K562 (cell line): Measurements from ENCODE around the gene SIK3. TPM values are rescaled to one million over a fixed set of nuclear protein-coding genes. Genes with fewer than 3 reads are reported as not detected.

Experiments
- ATAC-seq: fragments of 200-7000 bp; cut with Tn5 transposase; 3 replicates; pipeline ENCODE4 v1.9.1; 2020; ENCODE audit warnings: moderate library complexity
- BruUV-seq: library from RNA; stranded (reverse); fragments of 400-500 nt; replicated peaks from 2 replicates; lab custom pipeline; 2021; lab: Mats Ljungman, UMichigan
- CTCF ChIA-PET: fragments of 300-600 bp; formaldehyde crosslinking; extraction: SDS; loops from one replicate; lab custom pipeline; 2021; ENCODE audit warnings: low intra/inter-chr PET ratio; lab: Yijun Ruan, JAX
- POLR2A ChIA-PET: fragments of 300-600, 350-650 bp; sonication (Branson Sonifier 250); formaldehyde crosslinking; extraction: SDS; loops from one replicate; lab custom pipeline; 2021; ENCODE audit warnings: antibody characterized with exemption, inconsistent platforms; lab: Yijun Ruan, JAX
- DNase-seq, 4 experiments: peaks; one replicate each; pipeline versions ENCODE4 v3.0.0 to v3.0.0-alpha.2; 2011 to 2018; ENCODE audit warnings: low spot score in 3 of 4, mixed read lengths in 3 of 4; ENCODE audit errors: extremely low read depth in 1 of 4
- FAIRE-seq: peaks from 2 replicates; lab custom pipeline; 2011; peaks lifted over from hg19 to GRCh38; lab: Jason Lieb, UNC
- H2AFZ ChIP-seq: 2 replicates; pipeline ENCODE4 v1.6.0; 2011; ENCODE audit warnings: low read depth, low read length, control low read depth, inconsistent platforms
- H3K27ac ChIP-seq: fragments of 200-600 bp; 3 replicates; pipeline ENCODE4 v1.8.0; 2011; ENCODE audit warnings: low read depth, mild to moderate bottlenecking, control low read depth, inconsistent platforms, low read length, moderate library complexity, mixed read lengths; ENCODE audit errors: extremely low read depth
- H3K27me3 ChIP-seq, 2 experiments: fragments of 300-600 bp in 1 of 2; 2 replicates in 1 of 2; 3 replicates in 1 of 2; pipeline versions ENCODE4 v1.6.0 to v1.8.0; 2011; ENCODE audit warnings: inconsistent platforms in 2 of 2, low read length in 2 of 2, mild to moderate bottlenecking in 1 of 2, mixed read lengths in 1 of 2, moderate library complexity in 1 of 2; ENCODE audit not compliant: control insufficient read depth in 2 of 2, insufficient read depth in 2 of 2
- H3K36me3 ChIP-seq: fragments of 300-600 bp; 3 replicates; pipeline ENCODE4 v1.8.0; 2011; ENCODE audit warnings: mild to moderate bottlenecking, low read length, inconsistent platforms; ENCODE audit not compliant: control insufficient read depth, insufficient read depth
- H3K4me1 ChIP-seq, 2 experiments: fragments of 200-600 bp in 1 of 2; replicated peaks in 1 of 2; 2 replicates in 1 of 2; 3 replicates in 1 of 2; pipeline versions ENCODE4 v1.5.1 to v1.8.0; 2011; ENCODE audit warnings: inconsistent platforms in 2 of 2, low read length in 2 of 2, mild to moderate bottlenecking in 1 of 2, mixed read lengths in 1 of 2, moderate library complexity in 1 of 2; ENCODE audit not compliant: control insufficient read depth in 2 of 2, insufficient read depth in 2 of 2
- H3K4me2 ChIP-seq: 2 replicates; pipeline ENCODE4 v1.6.1; 2011; ENCODE audit warnings: low read length, control low read depth, inconsistent platforms, mixed read lengths; ENCODE audit not compliant: insufficient read depth
- H3K4me3 ChIP-seq: fragments of 200-600 bp; sonication (generic), shearing (Covaris generic); 2 replicates; pipeline ENCODE4 v1.5.1; 2016; ENCODE audit warnings: control low read depth, inconsistent platforms
- H3K79me2 ChIP-seq: fragments of 200-600 bp; 3 replicates; pipeline ENCODE4 v1.8.0; 2011; ENCODE audit warnings: low read length, inconsistent platforms; ENCODE audit not compliant: control insufficient read depth, insufficient read depth
- H3K9ac ChIP-seq, 2 experiments: 2 replicates each; pipeline versions ENCODE4 v1.6.0 to v1.6.1; 2011; ENCODE audit warnings: low read depth in 2 of 2, low read length in 2 of 2, control low read depth in 1 of 2, inconsistent platforms in 1 of 2, mild to moderate bottlenecking in 1 of 2, mixed read lengths in 1 of 2; ENCODE audit not compliant: insufficient read depth in 1 of 2
- H3K9me1 ChIP-seq: one replicate; pipeline ENCODE4 v1.6.0; 2011; ENCODE audit warnings: inconsistent platforms, mild to moderate bottlenecking, low read length, moderate library complexity; ENCODE audit not compliant: control insufficient read depth, insufficient read depth
- H3K9me3 ChIP-seq: replicated peaks from 2 replicates; pipeline ENCODE4 v1.5.1; 2011; ENCODE audit warnings: low read depth, low read length, inconsistent platforms; ENCODE audit not compliant: control insufficient read depth, insufficient read depth
- H4K20me1 ChIP-seq: replicated peaks from 2 replicates; pipeline ENCODE4 v1.6.1; 2011; ENCODE audit warnings: low read length, inconsistent platforms, mixed read lengths; ENCODE audit not compliant: control insufficient read depth, insufficient read depth
- BCL6 ChIP-seq: fragments of 250-450 bp; sonication (Bioruptor Pico); IDR thresholded peaks from 2 replicates; pipeline ENCODE4 v1.4.0; 2020
- GATAD2B ChIP-seq: fragments of 450-650 bp; IDR thresholded peaks from 2 replicates; pipeline ENCODE4 v1.6.1; 2017; ENCODE audit warnings: mild to moderate bottlenecking, borderline replicate concordance
- HLTF ChIP-seq: fragments of 450-650 bp; IDR thresholded peaks from 2 replicates; pipeline ENCODE4 v1.6.1; 2016
- PRPF4 ChIP-seq: fragments of 200-400 bp; formaldehyde crosslinking; IDR thresholded peaks from one replicate; pipeline ENCODE4 v1.6.1; 2017; ENCODE audit warnings: low read length, low read depth, mild to moderate bottlenecking; ENCODE audit not compliant: insufficient read depth, poor library complexity, severe bottlenecking
- TBP ChIP-seq: optimal IDR thresholded peaks from 2 replicates; pipeline ENCODE3; 2011; ENCODE audit warnings: low read depth, low read length, improper control_type of control experiment
- TCF3 ChIP-seq: sonication (generic); formaldehyde crosslinking; IDR thresholded peaks from 2 replicates; pipeline ENCODE4 v1.4.0; 2020; ENCODE audit warnings: mild to moderate bottlenecking, missing genetic modification reagents
- XRCC5 ChIP-seq: fragments of 200-400 bp; formaldehyde crosslinking; IDR thresholded peaks from 2 replicates; pipeline ENCODE4 v1.6.1; 2017; ENCODE audit warnings: low read depth, mild to moderate bottlenecking, low read length
- ZBTB17 ChIP-seq: fragments of 450-650 bp; formaldehyde crosslinking; IDR thresholded peaks from 2 replicates; pipeline ENCODE4 v1.4.0; 2020; ENCODE audit warnings: mild to moderate bottlenecking
- WGBS: fragments of 100-300 bp; shearing (Covaris generic); methylation state at CpG from one replicate; pipeline ENCODE4 v1.1.6; 2016; ENCODE audit warnings: low coverage, mixed read lengths; ENCODE audit not compliant: insufficient coverage; ENCODE audit errors: missing lambda C conversion rate; 5-methylcytosine and 5-hydroxymethylcytosine counted together
- in situ Hi-C: fragments of 300-500 bp; cut with MboI; formaldehyde crosslinking; loops from 4 replicates; pipeline ENCODE4 v1.15.0; 2018; ENCODE audit warnings: inconsistent platforms, mixed read lengths
- intact Hi-C: fragments of 100-400 bp; cut with micrococcal nuclease; formaldehyde crosslinking; loops from 2 replicates; pipeline ENCODE4 v1.14.2; 2022
- polyA plus RNA-seq, 8 experiments: library from polyadenylated mRNA; depleted of rRNA in 4 of 8; stranded (reverse) in 5 of 8; unstranded in 3 of 8; fragments of >200 nt; fragmentation: Nextera tagmentation in 2 of 8; fragmentation: Illumina TruSeq in 1 of 8; extraction: Ambion mirVana in 2 of 8; extraction: Trizol in 1 of 8; gene quantifications; 2 replicates each; pipeline versions ENCODE4 v1.2.1 to v1.2.3, GENCODE V29; 2011 to 2014; ENCODE audit warnings: inconsistent platforms in 1 of 8, missing spikeins in 1 of 8
- total RNA-seq, 7 experiments: library from RNA; depleted of rRNA in 6 of 7; stranded (reverse); fragments of >200 nt in 6 of 7; fragmentation: Illumina TruSeq in 2 of 7; extraction: Trizol in 2 of 7; gene quantifications; 2 replicates each; pipeline versions ENCODE4 v1.2.1 to v1.2.3, GENCODE V29; 2011 to 2021; ENCODE audit warnings: low replicate concordance in 1 of 7

The SIK3 gene
- total and polyA plus RNA-seq, 9 of the 15 experiments (the other 6 are each of a cell fraction or from before 2014, with no cell fraction given), result 1.6 to 21.6 (median 8.0) TPM

GRCh38 chr11:116976941-116977570, 121.2 kb downstream of the SIK3 start:
- FAIRE-seq (no peak), ATAC-seq (no peak), DNase-seq (no peak)
- peaks cover 6% of the 10 kb centered on the region; the same call in 1 of the 2 replicates for H4K20me1 ChIP-seq
- ChIA-PET POLR2A (no interaction called here), CTCF (no interaction called here)
- intact Hi-C loops, result no loop called here
- no peaks in the 10 kb centered on the region for H3K9me3 ChIP-seq
- WGBS, result 76% methylated on average over 4 of the region's 5 CpGs
- no peak overlapping the region for H3K4me3 ChIP-seq
- no TSS peak for BruUV-seq
- no peak overlapping the region for H2AFZ ChIP-seq
- TF ChIP-seq BCL6 (CRISPR knock-in tag), result no peak
- no peak for TF ChIP-seq TBP
- no peak for TF ChIP-seq HLTF
- TF ChIP-seq XRCC5, result no peak
- no peak for TF ChIP-seq PRPF4
- TF ChIP-seq TCF3 (CRISPR knock-in tag), result no peak
- no peak for TF ChIP-seq GATAD2B
- TF ChIP-seq ZBTB17, result no peak
- 0 out of 3 replicates have a peak, but pooled peaks cover 3% of the 10 kb centered on the region for H3K79me2 ChIP-seq
- no peak overlapping the region for H3K4me2 ChIP-seq
- H3K9ac ChIP-seq, result no peak overlapping the region
- H3K27me3 ChIP-seq, result no peaks in the 10 kb centered on the region
- H3K9me1 ChIP-seq, result no peaks in the 10 kb centered on the region
- H3K36me3 ChIP-seq, result no peaks in the 10 kb centered on the region
- no peaks in the 10 kb centered on the region for H3K4me1 ChIP-seq
- no peak overlapping the region for H3K27ac ChIP-seq
- in situ Hi-C loops, result no loop called here
